SK-N-DZ (cell line): ENCODE data around the gene MYRIP.
"Not testable (repeated sequence)": the region's sequence is repeated elsewhere in the genome, so short reads cannot be mapped to it uniquely, and the experiment has no call there.

Experiments
- DNase-seq: peaks from one replicate; pipeline ENCODE4 v3.0.0-alpha.2; 2015; ENCODE audit warnings: low spot score

MYRIP gene

DNA sequence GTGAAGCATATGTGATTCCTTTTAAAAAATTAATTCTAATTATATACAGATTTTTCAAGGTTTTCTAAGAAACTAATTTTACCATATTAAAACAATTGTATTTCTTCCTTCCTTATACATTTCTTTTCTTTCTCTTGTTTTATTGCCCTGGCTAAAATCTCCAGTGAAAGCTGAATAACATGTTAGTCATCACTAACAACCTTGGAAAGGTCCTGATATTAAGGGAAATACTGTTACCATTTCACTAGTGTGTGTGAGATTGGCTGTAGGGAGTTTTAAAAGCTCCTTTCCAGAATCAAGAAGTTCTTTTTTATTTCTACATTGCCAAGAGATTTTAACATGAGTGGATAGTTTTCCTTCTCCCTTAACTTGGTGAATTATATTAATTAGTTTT, 270.4 kb downstream of the MYRIP start:
- DNase-seq, result no peak

DNA sequence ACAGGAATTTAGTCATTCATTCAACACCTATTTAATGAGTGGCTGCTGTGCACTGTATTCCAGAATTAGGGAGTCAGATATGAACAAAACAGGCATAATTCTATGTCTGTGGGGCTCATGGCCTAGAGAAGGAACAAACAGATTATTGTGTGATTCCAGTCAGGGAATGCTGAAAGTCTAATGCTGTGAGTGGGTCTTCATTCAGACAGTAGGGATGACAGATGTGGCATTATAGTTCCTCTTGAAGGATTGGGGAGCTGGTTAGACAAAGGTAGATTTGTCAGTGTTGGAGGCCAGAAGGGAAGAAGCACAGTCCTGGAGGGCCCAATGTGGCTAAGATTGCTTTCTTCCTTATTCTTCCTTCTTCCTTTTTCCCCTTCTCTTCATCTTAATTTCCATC, 273.7 kb downstream of the MYRIP start:
- no peak for DNase-seq

DNA sequence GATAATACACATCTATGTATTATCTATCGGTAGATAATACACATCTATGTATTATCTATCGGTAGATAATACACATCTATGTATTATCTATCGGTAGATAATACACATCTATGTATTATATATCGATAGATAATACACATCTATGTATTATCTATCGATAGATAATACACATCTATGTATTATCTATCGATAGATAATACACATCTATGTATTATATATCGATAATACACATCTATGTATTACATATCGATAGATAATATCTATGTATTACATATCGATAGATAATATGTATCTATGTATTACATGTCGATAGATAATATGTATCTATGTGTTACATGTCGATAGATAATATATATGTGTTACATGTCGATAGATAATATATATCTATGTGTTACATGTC, 275.0 kb downstream of the MYRIP start:
- DNase-seq, result not testable (repeated sequence)

DNA sequence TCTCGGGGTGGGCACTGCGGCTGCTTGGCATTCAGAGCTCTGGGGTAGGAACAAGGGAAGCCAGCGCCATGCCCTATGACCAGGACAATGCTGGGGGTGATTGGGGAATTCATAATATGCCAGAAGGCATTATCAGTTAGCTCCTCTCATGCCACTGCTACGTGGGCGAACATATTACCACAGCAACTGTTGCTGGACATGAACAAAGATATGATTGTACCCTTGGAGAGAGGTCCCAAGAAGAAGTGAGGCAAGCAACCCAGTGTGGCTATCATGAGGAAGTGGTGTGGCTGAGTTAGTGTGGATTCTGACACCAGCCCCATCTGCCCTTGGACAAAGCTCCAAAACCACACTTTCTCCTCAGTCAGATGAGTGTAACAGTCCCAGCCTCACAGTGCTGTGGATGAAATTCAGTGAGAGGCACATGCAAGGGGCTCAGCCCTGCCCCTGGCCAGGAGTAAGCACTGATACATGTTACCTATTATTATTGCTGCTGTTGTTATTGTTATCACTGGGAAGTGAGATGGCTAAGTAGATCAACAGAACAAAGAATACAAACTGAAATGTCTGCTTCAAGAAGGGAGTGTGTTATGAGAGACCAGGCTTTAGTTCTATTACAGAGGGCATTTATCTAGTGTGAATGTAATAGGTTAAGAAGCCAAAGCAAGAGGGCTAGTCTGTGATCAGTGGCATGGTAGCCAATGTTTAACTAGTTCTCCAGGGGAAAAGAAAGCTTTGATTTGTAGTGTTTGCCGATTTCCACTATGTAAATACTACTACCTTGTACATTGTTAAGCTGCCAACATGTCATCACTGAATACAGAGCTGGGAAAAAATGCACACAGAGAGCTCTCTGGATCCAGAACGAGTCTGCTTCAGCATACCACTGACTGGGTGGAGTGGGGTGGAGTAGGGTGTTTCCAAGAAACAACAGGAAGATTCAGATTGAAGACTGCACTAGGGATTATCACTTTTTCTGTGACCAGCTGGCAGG, 277.8 kb downstream of the MYRIP start:
- no peak for DNase-seq

DNA sequence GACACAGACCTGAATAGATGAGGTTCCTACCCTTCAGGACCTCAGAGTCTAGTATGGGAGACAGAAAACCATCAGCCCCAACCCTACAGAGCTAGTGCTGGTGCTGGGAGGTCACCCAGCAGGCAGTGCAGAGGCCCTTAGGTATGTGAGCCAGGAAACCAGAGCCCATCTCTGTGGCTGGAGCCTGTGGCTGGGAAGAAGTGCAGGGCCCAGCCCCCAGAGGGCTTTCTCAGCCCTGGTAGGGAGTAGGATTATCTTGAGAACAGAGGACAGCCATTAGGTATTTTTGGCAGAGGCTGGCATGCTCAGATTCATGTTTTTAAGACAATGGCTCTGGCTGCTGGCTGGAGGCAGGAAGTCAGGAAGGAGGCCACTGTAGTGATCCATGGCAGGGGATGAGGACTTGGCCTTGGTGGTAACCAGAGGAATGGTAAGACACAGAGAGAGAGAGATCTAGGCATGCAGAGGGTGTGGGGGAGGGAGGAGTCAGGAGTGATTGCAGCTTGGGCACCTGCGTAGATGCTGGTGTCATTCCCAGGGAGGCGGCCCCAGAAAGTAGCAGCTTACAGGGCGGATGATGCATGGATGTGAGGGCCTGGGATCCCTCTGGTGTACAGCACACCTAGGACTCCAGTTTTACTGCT, 279.2 kb downstream of the MYRIP start:
- DNase-seq, result no peak

DNA sequence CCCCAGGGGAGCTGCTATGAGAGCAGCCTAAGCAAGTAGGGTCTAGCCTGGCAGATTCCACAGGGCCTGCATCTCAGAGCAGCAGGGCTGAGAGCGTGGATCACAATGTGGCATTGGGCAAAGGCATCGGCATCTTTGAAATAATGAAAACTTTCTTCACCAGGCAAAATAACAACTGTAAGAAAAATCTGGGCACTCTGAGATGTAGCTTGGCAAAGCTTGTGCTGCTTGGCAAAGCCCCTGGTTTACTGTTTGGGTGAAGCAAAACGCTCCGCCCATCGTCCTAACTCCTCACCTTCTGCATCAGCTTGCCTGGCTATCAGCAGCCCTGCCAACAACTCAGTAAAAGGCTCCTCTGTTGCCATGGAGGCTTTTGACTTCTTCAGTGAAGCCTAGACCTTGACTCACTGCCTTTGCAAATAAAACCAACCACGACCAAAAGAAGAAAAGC, 287.3 kb downstream of the MYRIP start:
- no peak for DNase-seq

DNA sequence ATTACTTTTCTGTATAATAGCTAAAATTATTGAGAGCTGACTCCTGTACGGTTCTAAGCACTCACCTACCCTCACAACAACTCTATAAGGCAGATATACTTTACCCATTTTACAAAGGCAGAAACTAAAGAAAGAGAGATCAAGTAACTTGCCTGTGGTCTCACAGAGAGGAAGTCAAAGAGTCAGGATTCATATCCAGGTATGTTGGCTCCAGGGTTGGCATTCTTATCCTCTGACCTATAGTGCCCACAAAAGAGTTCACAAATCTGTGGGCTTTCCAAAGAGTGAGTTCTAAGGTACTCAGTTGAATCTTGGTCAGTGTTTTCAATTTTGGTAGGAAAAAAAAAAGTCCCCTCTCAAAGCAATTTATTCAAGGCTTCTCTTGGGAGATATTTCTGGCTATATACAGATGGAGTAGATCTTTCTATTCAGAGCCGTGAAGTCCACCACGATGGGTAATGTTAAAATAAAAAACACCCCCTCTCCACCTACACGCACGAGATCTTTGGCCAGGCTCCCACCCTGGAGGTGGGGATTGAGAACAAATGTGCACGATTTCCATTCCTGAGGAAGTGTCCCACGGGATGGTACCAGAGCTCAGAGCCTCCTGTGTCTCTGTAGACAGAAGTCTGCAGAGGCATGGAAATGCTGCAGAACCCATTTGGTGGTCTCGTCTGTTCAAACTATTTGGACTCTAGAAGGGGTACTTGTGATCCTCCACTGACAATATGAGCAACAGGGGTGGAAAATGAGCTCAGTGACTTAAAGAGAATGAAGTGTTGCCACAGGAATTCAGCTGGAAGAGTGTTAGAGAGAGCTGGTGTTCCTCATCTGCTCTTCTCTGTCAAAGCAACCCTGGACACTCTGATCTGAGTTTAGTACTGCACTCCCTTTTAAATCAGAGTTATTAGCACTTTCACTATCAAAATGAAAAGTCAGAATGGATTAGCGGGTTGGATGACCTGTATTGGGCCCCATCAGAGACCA, 288.0 kb downstream of the MYRIP start:
- no peak for DNase-seq

DNA sequence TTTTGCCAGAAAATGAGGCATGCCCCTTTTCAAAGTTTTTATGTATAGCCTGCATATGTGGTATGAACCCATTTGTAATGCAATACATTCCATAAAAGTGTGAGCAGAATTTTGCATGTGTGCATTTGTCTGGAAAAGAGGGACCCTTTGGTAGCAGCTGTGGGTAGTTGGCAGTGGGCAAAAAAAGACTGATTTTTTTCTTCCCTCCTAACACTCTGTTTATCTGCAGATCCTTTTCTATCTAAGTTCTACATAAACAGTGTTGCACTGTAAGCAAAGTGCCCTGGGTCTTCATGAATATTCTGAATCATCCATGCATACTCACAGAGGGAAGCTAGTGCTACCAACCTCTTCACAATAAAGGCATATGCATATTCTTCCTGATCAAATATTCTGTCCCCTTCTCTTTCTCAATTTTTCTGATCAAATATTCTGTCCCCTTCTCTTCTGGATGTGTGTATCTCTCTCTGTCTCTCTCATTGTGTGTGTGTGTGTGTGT, 288.9 kb downstream of the MYRIP start:
- DNase-seq, result no peak

DNA sequence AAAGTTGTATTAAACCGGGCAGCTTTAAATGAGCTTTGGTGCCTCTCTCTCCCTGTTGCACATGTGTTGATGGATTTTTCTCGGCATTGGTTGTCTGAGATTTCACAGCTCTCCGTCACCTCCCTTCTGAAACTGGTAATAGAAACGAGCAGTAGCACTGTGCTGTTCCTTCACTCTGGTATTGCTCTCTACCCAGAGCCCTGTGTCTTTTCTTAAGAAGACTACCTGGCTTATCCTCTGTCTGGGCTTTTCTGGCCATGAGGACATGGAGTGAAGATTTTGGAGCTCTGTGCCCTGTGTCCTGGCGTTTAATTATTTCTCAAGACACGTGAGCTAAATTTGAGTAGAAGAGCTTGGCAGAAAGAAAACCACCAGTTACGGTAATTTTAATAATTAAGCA, 290.5 kb downstream of the MYRIP start:
- DNase-seq, result no peak

DNA sequence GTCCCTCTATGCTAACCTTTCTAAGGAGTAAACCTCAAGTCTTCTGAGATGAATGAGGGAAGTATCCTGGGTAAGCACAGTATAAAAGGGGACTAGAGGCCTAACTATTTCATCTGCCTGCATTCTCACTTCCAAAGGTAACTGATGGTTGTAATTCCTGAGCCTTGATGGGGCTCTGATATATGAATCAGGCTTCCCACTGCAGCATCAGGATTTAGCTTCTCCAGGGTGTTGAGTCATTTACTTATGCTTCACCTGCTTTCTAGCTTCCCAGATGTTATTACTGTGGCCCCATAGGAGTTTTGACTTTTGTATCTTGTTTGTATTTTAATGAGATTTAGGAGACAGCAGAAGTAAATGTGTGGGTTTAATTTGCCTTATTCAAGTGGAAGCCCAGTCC, 292.8 kb downstream of the MYRIP start:
- DNase-seq, result no peak

DNA sequence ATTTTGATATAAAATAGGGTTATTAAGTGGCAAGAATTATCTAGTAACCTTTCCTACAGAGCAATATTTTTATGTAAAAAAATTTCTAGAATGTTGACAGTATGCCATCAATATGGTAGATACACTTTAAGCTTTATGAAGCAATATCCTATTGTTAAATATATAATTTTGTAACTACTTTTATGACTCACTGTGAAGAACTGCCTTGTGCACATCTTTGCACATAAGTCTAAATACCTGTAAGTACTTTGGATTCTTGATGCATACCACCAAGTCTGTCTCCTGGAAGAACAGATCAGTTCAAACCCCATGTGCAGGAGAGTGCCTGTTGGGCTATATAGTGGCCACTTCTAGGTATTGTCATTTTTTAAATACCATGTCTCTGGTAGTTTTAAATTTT, 294.4 kb downstream of the MYRIP start:
- DNase-seq, result no peak

DNA sequence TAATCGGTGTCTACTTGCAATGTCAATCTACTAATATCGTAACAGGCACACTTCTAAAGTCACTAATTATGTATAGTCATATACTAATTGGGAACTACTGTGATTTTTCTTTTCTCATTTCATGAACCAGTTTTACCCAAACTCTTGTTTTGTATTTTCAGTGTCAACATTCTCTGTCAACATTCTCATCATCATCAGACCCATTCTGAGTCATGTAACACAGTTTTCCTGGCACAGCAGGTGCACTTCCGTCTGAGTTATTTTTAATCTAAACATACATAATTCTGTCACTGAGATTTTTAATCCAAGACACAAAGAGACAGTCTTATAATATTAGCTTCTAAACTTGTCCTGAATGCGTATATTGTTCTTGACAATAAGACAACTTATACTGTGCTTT, 295.0 kb downstream of the MYRIP start:
- DNase-seq, result no peak

DNA sequence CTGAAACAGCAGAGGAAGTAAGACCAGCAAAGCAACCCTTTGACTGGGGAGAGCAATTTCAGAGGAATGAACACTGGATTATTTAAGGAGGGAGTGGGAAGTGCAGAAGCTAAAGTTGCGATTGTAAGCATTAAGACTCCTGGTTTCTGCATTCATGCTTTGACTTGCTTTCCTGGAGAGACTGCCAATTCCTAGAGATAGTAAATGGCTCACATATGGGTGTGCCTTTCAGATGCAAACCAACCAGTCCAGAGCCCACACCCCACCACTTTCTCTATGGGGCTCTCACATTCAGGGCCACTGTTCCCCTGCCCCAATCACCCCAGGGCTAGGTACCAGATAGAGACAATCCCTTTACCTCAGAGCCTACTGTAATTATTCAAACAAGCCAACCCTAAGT, 299.2 kb downstream of the MYRIP start:
- no peak for DNase-seq

DNA sequence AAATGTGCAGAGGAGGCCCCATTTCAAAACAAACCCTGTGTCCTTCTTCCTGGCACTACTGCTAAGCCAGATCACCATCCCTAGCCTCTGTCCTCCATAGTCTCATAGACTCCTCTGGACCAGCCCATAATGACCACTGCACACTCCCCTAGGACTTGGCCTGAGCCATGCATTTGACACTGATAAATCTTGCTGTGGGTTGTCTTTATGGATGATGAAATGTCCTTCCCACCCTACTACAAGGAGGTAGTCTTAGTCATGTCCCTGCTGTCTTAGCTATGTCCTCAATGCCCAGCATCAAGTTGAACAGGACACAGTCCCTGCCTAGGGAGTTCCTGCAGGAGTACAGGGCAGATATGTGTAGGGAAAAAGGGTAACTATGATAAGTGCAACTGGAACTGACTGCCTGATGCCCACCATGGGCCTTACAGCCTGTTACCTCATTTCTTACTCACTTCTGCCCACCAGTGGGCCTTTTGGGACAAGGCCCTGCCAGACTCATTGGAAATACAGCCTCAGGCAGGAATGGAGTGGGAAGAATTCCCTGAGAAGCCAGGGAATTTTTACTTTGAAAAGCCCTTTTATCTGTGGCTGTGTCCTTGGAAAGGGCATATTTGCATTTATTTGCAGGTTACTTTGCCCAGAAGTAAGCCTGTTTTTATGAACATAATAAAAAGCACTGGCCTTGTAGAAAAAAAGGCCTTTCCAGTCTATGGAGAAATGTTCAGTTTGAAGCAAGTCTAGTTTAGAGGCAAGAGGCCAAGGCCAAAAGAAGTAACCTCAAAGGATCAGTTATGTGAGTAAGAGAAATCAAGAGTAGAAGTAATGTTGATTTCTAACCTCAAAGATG, 300.5 kb downstream of the MYRIP start:
- DNase-seq, result no peak

DNA sequence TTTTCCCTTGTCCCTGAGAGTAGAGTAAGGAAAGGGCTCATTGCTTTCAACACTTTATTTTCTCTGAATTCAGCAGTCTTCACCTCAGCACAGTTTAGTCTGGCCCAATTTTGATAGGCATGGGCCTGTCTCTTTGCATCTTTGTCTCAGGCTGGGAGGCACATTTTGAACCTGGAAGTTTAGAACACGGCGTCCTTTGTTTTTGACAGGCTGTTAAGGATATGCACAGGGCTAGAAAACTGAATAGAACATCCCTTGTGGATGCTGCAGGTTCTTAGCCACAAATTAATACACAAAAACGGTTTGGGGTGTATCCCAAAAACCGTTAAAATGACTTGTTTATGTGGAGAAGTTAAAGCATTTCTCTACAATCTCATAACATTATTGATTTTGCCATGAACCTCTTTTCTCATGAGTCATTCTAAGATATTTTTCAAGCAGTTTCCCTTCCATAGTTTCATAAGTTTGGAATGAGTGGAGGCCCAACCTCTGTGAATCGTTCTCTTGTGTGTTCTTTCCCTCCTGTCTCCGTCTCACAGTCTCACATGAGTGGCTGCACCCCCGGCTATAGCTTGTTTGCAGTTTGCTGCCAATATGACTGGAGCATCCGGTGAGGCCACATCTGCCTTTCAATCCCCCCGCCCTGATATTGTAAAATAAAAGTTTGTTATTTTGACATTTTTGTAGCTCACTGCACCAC, 307.2 kb downstream of the MYRIP start:
- DNase-seq, result no peak

DNA sequence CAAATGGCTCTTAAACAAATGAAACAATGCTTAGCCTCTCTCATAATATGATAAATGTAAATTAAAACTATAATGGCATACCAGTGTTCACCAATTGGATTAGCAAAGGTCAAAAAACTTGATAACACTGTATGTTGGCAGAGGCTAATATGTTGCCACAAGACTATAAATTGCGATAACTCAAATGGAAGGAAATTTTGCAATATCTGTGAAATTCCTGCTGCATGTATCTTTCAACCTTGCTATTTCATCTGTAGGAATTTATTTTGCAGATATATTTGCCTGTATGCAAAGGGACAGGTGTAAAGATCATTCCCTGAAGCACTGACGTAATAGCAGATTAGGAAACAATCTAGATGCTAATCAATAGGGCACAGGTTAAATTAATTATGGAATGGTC, 308.7 kb downstream of the MYRIP start:
- no peak for DNase-seq

DNA sequence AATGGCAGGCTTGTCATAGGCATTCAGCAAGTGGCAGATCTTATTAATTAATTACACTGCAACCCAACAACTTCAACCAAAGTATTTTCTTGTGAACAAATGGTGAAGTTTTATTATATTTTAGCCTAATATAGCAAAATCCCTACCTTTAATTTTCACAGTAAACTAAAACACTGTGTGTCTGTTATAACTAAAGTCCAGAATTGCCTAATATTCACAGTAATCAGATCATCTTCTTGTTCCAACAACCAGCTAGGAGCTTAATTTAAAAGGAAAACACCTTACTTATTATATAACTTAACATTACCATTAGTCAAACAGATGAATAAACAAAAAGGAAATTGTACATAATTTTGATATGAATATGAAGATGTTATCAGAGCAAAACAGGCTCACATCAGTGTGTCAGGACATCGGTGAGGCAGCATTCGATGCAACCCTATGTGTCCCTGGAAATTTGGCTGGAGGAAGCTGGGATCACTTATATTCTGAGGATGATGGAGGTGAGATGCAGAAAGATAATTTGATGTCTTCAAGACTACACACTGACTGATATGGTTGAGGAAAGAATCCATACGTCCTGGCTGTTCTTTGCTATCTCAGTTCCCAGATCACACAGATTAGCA, 310.8 kb downstream of the MYRIP start:
- peak; percentile 35 for DNase-seq

DNA sequence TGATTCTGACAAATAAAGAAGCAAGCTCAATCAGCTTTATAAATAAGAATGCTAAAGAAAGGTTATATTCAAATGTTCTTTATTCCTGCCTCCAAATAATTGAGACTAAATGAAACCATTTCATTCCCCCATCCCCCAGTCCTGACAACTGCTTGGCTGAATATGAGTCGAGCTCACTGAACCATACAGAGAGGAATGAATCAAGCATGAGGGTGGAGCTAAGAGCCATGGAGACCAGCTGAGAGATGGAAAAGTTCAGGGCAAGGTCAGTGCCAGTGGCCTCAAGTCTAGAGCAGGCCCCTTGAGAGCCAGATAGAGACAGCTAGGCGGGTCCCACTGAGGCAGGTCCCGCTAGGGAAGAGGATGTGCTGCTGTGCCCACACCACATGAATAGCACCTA, 311.4 kb downstream of the MYRIP start:
- peak; percentile 60 for DNase-seq

DNA sequence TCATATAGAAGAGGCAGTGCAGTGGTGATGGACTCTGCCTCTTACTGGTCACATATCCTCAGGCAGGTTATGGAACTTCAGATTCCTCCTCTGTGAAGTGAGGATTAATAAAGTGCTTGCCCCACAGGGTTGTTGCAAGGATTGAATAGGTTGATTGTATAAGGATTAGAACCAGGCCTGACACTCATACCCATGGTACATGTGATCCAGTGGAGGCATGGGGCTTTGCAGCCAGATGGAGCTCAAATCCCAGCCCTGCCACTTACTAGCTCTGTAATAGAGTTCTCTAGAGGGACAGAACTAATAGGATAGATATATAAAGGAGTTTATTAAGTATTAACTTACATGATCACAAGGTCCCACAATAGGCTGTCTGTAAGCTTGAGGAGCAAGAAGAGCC, 315.5 kb downstream of the MYRIP start:
- DNase-seq, result no peak
